Measurements from ENCODE around the gene SFSWAP. TPM values are rescaled to one million over a fixed set of nuclear protein-coding genes. Genes with fewer than 3 reads are reported as not detected.

The SFSWAP gene
- total RNA-seq, 1 experiment from 2014 or later = 48.1 TPM

DNA sequence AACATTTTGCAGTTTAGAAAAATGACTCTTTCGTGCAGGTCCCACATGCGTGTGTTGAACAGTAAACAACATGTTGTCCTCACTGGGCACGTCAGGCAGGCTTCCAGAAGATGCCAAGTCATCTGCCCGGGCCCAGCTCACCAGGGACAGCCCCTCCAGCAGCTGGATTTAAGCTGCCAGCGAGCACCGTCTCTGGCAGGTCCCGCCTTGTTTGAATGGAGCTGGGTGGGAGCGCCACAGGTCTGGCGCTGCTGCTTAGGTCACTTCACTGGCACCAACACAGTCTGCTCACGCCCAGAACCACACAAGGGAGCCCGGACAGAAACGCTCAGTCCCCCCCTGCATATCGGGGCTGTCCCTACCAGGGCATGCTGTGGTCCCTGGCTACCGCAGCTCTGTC is 84.2 kb downstream of the SFSWAP start:
- peak overlapping the region; percentile 77 to 92 (median 88); a peak in 6 of 7 replicates for H3K27ac Mint-ChIP-seq

More for the DNA sequence above, 84.2 kb downstream of the SFSWAP start:
- Histone ChIP-seq H3K4me1 (ENCODE audit: insufficient read depth, low read length) (no peaks in the 10 kb centered on the region), H3K4ac (ENCODE audit: low read depth, low read length) (no peak overlapping the region), H2BK120ac (ENCODE audit: low read depth, low read length, poor library complexity, severe bottlenecking) (no peak overlapping the region), H3K9me3 (ENCODE audit: control insufficient read depth, low read depth, low read length) (no peaks in the 10 kb centered on the region), H4K5ac (ENCODE audit: insufficient read length, low read depth, low read length) (no peak overlapping the region), H2AK5ac (ENCODE audit: insufficient read length, low read length) (no peak overlapping the region), H3K23ac (ENCODE audit: insufficient read length, low read depth, low read length) (no peak overlapping the region), H3K4me2 (ENCODE audit: insufficient read depth, insufficient read length, low read length) (no peak overlapping the region), H2BK15ac (ENCODE audit: low read depth, low read length) (no peak overlapping the region), H2BK20ac (ENCODE audit: low read depth, low read length, poor library complexity, severe bottlenecking) (no peak overlapping the region), H2BK12ac (ENCODE audit: insufficient read length, low read depth, low read length) (no peak overlapping the region), H3K27ac (ENCODE audit: insufficient read length, low read depth, low read length) (no peak overlapping the region), H3K18ac (ENCODE audit: insufficient read length, low read depth, low read length) (no peak overlapping the region), H3K79me2 (ENCODE audit: insufficient read depth, low read length) (no peaks in the 10 kb centered on the region), H3K56ac (ENCODE audit: insufficient read length, low read depth, low read length) (no peak overlapping the region), H4K91ac (ENCODE audit: insufficient read length, low read depth, low read length) (no peak overlapping the region), H4K20me1 (ENCODE audit: control insufficient read depth, insufficient read depth, insufficient read length) (no peaks in the 10 kb centered on the region), H3K14ac (ENCODE audit: insufficient read depth, low read length) (no peak overlapping the region), H3K27me3 (ENCODE audit: insufficient read depth, low read length) (no peaks in the 10 kb centered on the region), H3K79me1 (ENCODE audit: insufficient read depth, low read depth, low read length, poor library complexity, severe bottlenecking) (no peaks in the 10 kb centered on the region), H2AFZ (ENCODE audit: low read length) (no peak overlapping the region), H3K9ac (ENCODE audit: extremely low read depth, insufficient read length, low read length) (no peak overlapping the region), H3K23me2 (ENCODE audit: insufficient read length, low read depth, low read length, poor library complexity, severe bottlenecking) (no peaks in the 10 kb centered on the region), H2BK5ac (ENCODE audit: insufficient read length, low read length) (no peak overlapping the region), H3T11ph (ENCODE audit: low read length) (no peak overlapping the region), H4K8ac (replicated peaks; ENCODE audit: insufficient read length, low read depth, low read length) (no peak overlapping the region)
- TF ChIP-seq, protein P1, sequence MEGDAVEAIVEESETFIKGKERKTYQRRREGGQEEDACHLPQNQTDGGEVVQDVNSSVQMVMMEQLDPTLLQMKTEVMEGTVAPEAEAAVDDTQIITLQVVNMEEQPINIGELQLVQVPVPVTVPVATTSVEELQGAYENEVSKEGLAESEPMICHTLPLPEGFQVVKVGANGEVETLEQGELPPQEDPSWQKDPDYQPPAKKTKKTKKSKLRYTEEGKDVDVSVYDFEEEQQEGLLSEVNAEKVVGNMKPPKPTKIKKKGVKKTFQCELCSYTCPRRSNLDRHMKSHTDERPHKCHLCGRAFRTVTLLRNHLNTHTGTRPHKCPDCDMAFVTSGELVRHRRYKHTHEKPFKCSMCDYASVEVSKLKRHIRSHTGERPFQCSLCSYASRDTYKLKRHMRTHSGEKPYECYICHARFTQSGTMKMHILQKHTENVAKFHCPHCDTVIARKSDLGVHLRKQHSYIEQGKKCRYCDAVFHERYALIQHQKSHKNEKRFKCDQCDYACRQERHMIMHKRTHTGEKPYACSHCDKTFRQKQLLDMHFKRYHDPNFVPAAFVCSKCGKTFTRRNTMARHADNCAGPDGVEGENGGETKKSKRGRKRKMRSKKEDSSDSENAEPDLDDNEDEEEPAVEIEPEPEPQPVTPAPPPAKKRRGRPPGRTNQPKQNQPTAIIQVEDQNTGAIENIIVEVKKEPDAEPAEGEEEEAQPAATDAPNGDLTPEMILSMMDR (conservative IDR thresholded peaks at IDR 0.05) = no peak
- Mint-ChIP-seq H3K4me1 (peaks cover 18 to 30% of the 10 kb centered on the region in 2 experiments), H3K27me3 (ENCODE audit: low read depth) (no peaks in the 10 kb centered on the region), H3K4me3 (no peak overlapping the region; a peak in 1 of 5 replicates), H3K9me3 (0 out of 5 replicates have a peak, but pooled peaks cover 0 to 4% of the 10 kb centered on the region in 2 experiments), H3K36me3 (ENCODE audit: insufficient read depth in 1 of 3, low read depth in 3 of 3) (peaks cover 36 to 75% (median 55%) of the 10 kb centered on the region in 3 experiments)
- no peak for DNase-seq
- WGBS (ENCODE audit: extremely low coverage, insufficient read length, low lambda C conversion rate) = no CpG with 5 or more reads among the region's 14 CpGs

Measured in H9 (cell line).